Measurements from ENCODE around the gene MIEF1.

Gene MIEF1

DNA sequence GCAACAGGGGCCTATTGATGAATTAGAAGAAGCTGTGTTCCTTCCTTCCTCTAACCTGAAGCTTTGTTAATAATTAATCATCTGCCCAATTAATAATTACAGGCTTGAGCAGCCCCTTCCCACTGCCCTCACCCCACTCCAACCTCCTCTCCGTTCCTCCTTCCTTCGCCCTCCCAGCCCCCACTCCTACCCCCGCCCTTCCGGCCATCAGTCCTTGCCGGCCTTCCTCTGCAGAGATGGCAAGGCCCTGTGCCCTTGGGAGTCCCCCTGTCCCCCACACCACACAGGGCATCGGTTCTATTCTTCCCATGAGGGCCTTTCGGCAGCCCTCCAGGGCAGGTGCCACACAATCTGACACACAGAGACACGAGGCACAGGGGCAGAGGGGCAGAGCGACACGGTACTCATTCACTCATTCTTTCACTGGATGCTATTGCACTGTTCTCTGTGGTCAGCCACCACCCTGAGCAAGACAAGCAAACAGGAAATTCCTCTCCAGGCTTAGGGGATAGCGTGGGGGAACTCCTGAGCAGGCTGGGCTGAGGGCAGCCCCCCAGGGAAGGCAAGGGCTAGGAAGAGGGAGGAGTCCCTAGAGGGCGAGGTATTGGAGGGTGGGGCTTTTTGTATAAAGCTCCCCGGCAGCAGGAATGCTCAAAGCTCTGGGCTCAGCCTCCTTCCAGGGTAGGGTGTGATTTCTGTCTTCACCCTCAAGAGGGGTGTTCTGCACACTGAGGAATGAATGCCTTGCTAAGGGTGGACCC is 30.5 kb upstream of the MIEF1 start:
- Histone ChIP-seq H3K36me3 (ENCODE audit: insufficient read depth, low read length) (no peaks in the 10 kb centered on the region), H3K27me3 (ENCODE audit: insufficient read depth, low read length) (no peaks in the 10 kb centered on the region), H3K4me3 (ENCODE audit: low read length) (no peak overlapping the region), H3K9me3 (ENCODE audit: insufficient read depth, low read depth, low read length) (no peaks in the 10 kb centered on the region), H3K27ac (ENCODE audit: low read depth, low read length) (peak overlapping the region; percentile 4; the same call in 1 of the 2 replicates), H3K4me1 (ENCODE audit: insufficient read depth, low read length) (peaks cover 45% of the 10 kb centered on the region), H3K9ac (ENCODE audit: low read depth, low read length) (no peak overlapping the region)
- 36% methylated on average over 13 of the region's 13 CpGs for WGBS

- WGBS, result 73% methylated on average over 19 of the region's 19 CpGs
- H3K36me3 ChIP-seq (ENCODE audit: insufficient read depth, low read length), result no peaks in the 10 kb centered on the region
- H3K27ac ChIP-seq (ENCODE audit: low read depth, low read length), result no peak overlapping the region
- H3K9me3 ChIP-seq (ENCODE audit: insufficient read depth, low read depth, low read length), result no peaks in the 10 kb centered on the region
- no peaks in the 10 kb centered on the region for H3K27me3 ChIP-seq (ENCODE audit: insufficient read depth, low read length)
- H3K4me1 ChIP-seq (ENCODE audit: insufficient read depth, low read length), result peaks cover 45% of the 10 kb centered on the region
- H3K4me3 ChIP-seq (ENCODE audit: low read length), result no peak overlapping the region
- H3K9ac ChIP-seq (ENCODE audit: low read depth, low read length), result no peak overlapping the region
These were observed 29.2 kb upstream of the MIEF1 start for GRCh38 chr22:39472570-39473556.

- Histone ChIP-seq H3K9ac (ENCODE audit: low read depth, low read length) (no peak overlapping the region), H3K4me3 (ENCODE audit: low read length) (no peak overlapping the region), H3K27me3 (ENCODE audit: insufficient read depth, low read length) (no peaks in the 10 kb centered on the region), H3K36me3 (ENCODE audit: insufficient read depth, low read length) (no peaks in the 10 kb centered on the region), H3K9me3 (ENCODE audit: insufficient read depth, low read depth, low read length) (no peaks in the 10 kb centered on the region), H3K4me1 (ENCODE audit: insufficient read depth, low read length) (peaks cover 45% of the 10 kb centered on the region), H3K27ac (ENCODE audit: low read depth, low read length) (no peak overlapping the region)
- 94% methylated on average over 5 of the region's 5 CpGs for WGBS
These were observed 28.2 kb upstream of the MIEF1 start for GRCh38 chr22:39473851-39474250.

DNA sequence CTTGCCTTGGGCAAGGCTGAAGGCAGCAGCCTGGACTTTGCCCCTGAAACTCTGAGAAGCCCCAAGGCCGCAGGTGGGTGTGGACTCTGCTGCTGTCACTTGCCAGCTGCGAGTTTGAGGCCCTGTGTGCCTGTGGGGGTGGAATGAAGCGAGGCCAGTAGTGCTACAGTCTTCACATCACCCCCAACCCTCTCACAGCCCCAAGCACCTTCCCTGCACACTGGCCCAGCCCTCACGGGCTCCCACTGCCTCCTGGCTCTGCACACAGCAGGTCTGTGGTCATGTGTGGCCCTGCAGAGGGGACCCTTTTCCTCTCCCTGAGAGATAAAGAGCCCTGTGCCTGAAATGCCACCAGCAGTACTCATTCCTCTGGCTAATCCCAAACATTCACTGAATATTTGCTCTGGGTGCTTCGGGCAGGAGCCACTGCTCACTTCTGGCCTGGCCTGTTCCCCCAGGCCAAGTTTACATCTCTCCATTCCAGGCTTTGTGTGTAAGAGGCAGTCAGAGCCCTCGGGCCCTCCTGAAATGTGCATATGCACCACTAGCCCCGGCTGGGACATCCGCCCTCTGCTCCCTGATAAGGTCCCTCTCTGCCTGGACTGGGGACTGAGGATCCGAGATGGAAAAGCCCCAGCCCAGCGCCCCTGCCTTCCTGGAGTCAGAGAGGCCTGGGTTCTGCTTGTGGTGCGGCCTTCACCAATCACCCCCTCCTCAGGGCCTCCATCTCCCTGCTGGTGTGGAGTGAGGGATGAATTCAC is 27.6 kb upstream of the MIEF1 start:
- Histone ChIP-seq H3K9ac (ENCODE audit: low read depth, low read length) (no peak overlapping the region), H3K4me1 (ENCODE audit: insufficient read depth, low read length) (peaks cover 45% of the 10 kb centered on the region), H3K36me3 (ENCODE audit: insufficient read depth, low read length) (no peaks in the 10 kb centered on the region), H3K4me3 (ENCODE audit: low read length) (no peak overlapping the region), H3K9me3 (ENCODE audit: insufficient read depth, low read depth, low read length) (no peaks in the 10 kb centered on the region), H3K27ac (ENCODE audit: low read depth, low read length) (peak overlapping the region; percentile 48), H3K27me3 (ENCODE audit: insufficient read depth, low read length) (no peaks in the 10 kb centered on the region)
- WGBS, result 39% methylated on average over 9 of the region's 11 CpGs

DNA sequence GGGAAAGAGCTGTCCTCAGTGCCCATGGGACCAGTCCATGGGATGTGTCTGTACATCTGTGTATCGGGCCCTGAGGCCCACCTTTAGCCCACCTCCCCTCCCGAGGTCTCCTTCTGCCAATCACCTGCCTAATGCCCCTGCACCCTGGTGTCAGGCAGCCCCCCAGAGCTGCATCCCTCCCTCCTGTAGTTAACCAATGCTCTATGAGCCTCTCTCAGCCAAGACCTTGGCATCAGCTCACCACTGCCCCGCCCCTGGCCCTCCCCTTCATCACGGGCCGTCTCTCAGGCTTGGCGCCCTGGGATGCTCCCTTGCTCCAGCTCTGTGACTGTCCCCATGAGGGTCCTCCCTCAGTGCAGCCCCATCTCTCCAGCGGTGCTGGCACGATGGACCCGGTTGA is 26.8 kb upstream of the MIEF1 start:
- Histone ChIP-seq H3K9me3 (ENCODE audit: insufficient read depth, low read depth, low read length) (no peaks in the 10 kb centered on the region), H3K4me1 (ENCODE audit: insufficient read depth, low read length) (peaks cover 41% of the 10 kb centered on the region), H3K36me3 (ENCODE audit: insufficient read depth, low read length) (no peaks in the 10 kb centered on the region), H3K27me3 (ENCODE audit: insufficient read depth, low read length) (no peaks in the 10 kb centered on the region), H3K27ac (ENCODE audit: low read depth, low read length) (no peak overlapping the region), H3K9ac (ENCODE audit: low read depth, low read length) (no peak overlapping the region), H3K4me3 (ENCODE audit: low read length) (no peak overlapping the region)
- 80% methylated on average over 9 of the region's 9 CpGs for WGBS

GRCh38 chr22:39475902-39476301 is 26.2 kb upstream of the MIEF1 start:
- Histone ChIP-seq H3K27ac (ENCODE audit: low read depth, low read length) (no peak overlapping the region), H3K27me3 (ENCODE audit: insufficient read depth, low read length) (no peaks in the 10 kb centered on the region), H3K36me3 (ENCODE audit: insufficient read depth, low read length) (no peaks in the 10 kb centered on the region), H3K9ac (ENCODE audit: low read depth, low read length) (no peak overlapping the region), H3K4me3 (ENCODE audit: low read length) (no peak overlapping the region), H3K4me1 (ENCODE audit: insufficient read depth, low read length) (peaks cover 36% of the 10 kb centered on the region), H3K9me3 (ENCODE audit: insufficient read depth, low read depth, low read length) (no peaks in the 10 kb centered on the region)
- WGBS, result 74% methylated on average over 3 of the region's 3 CpGs

- Histone ChIP-seq H3K27ac (ENCODE audit: low read depth, low read length) (no peak overlapping the region), H3K36me3 (ENCODE audit: insufficient read depth, low read length) (no peaks in the 10 kb centered on the region), H3K4me3 (ENCODE audit: low read length) (no peak overlapping the region), H3K9ac (ENCODE audit: low read depth, low read length) (no peak overlapping the region), H3K9me3 (ENCODE audit: insufficient read depth, low read depth, low read length) (no peaks in the 10 kb centered on the region), H3K4me1 (ENCODE audit: insufficient read depth, low read length) (peaks cover 29% of the 10 kb centered on the region), H3K27me3 (ENCODE audit: insufficient read depth, low read length) (no peaks in the 10 kb centered on the region)
- WGBS, result 89% methylated on average over 13 of the region's 13 CpGs
These were observed 25.4 kb upstream of the MIEF1 start for GRCh38 chr22:39476664-39477063.

DNA sequence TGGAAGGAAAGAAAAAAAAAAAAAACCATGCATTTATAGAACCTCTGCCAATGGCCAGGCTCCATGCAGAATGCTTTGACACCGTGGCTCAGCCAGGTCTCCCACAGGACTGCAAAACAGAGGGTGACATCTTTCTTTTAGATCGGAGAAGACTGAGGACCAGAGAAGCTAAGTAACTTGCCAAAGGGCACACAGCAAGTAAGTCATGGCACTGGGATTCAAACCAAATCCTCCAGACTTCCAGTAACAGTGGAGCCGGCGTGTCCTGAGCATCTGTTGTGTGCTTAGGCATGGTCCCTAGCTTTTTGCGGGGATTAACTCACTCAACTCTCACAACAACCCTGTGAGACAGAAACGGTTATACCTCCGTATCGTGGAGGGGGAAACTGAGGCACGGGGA is 24.5 kb upstream of the MIEF1 start:
- Histone ChIP-seq H3K9ac (ENCODE audit: low read depth, low read length) (no peak overlapping the region), H3K4me1 (ENCODE audit: insufficient read depth, low read length) (peaks cover 21% of the 10 kb centered on the region), H3K4me3 (ENCODE audit: low read length) (no peak overlapping the region), H3K27me3 (ENCODE audit: insufficient read depth, low read length) (no peaks in the 10 kb centered on the region), H3K27ac (ENCODE audit: low read depth, low read length) (no peak overlapping the region), H3K36me3 (ENCODE audit: insufficient read depth, low read length) (no peaks in the 10 kb centered on the region), H3K9me3 (ENCODE audit: insufficient read depth, low read depth, low read length) (no peaks in the 10 kb centered on the region)
- WGBS, result 93% methylated on average over 9 of the region's 9 CpGs

GRCh38 chr22:39478441-39478850 is 23.6 kb upstream of the MIEF1 start:
- Histone ChIP-seq H3K4me3 (ENCODE audit: low read length) (no peak overlapping the region), H3K9me3 (ENCODE audit: insufficient read depth, low read depth, low read length) (no peaks in the 10 kb centered on the region), H3K36me3 (ENCODE audit: insufficient read depth, low read length) (no peaks in the 10 kb centered on the region), H3K9ac (ENCODE audit: low read depth, low read length) (no peak overlapping the region), H3K4me1 (ENCODE audit: insufficient read depth, low read length) (peaks cover 12% of the 10 kb centered on the region), H3K27ac (ENCODE audit: low read depth, low read length) (no peak overlapping the region), H3K27me3 (ENCODE audit: insufficient read depth, low read length) (no peaks in the 10 kb centered on the region)
- WGBS, result 47% methylated on average over 9 of the region's 9 CpGs

DNA sequence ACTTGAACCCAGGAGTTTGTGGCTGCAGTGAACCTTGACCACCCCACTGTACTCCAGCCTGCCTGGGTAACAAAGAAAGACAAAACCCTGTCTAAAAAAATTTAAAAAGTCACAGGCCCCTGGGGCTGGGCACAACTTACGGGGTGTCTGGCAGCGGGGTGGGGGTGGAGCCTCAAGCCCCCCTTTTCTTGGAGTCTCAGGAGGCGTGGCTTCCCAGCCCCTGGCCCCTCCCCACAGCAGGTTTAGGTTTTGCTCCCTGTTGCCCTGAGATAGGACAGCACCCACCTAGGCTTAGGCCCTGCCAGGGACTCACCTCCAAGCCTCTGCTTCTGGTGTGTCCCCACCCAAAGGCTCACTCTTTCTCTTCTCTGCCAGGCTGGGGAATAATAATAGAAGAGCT is 22.8 kb upstream of the MIEF1 start:
- H3K4me1 ChIP-seq (ENCODE audit: insufficient read depth, low read length), result peaks cover 10% of the 10 kb centered on the region
- no peak overlapping the region for H3K27ac ChIP-seq (ENCODE audit: low read depth, low read length)
- H3K27me3 ChIP-seq (ENCODE audit: insufficient read depth, low read length), result no peaks in the 10 kb centered on the region
- H3K36me3 ChIP-seq (ENCODE audit: insufficient read depth, low read length), result no peaks in the 10 kb centered on the region
- H3K9ac ChIP-seq (ENCODE audit: low read depth, low read length), result no peak overlapping the region
- no peak overlapping the region for H3K4me3 ChIP-seq (ENCODE audit: low read length)
- no peaks in the 10 kb centered on the region for H3K9me3 ChIP-seq (ENCODE audit: insufficient read depth, low read depth, low read length)
- 76% methylated on average over 3 of the region's 3 CpGs for WGBS

DNA sequence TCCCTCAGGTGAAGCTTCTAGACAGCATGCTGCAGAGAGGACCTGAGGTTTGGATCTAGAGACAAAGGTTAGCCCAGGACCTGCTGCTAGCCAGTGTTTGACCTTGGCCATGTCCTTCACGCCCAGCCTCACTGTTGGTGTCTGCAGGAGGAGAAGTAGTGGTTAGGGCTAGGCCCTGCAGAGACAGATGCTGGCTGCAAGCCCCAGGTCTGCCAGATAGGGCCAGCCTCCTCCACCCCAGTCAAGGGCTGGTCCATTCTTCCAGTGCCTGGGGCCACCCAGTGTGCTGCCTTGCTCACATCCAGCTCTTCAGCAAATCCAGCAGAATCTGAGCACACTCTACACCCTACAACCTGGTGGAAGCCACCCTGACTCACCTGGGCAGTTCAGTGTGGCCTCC is 21.5 kb upstream of the MIEF1 start:
- H3K27ac ChIP-seq (ENCODE audit: low read depth, low read length), result no peak overlapping the region
- H3K36me3 ChIP-seq (ENCODE audit: insufficient read depth, low read length), result no peaks in the 10 kb centered on the region
- WGBS, result 96% methylated on average over 1 of the region's 1 CpG
- H3K27me3 ChIP-seq (ENCODE audit: insufficient read depth, low read length), result no peaks in the 10 kb centered on the region
- H3K4me1 ChIP-seq (ENCODE audit: insufficient read depth, low read length), result no peaks in the 10 kb centered on the region
- H3K9ac ChIP-seq (ENCODE audit: low read depth, low read length), result no peak overlapping the region
- H3K4me3 ChIP-seq (ENCODE audit: low read length), result no peak overlapping the region
- no peaks in the 10 kb centered on the region for H3K9me3 ChIP-seq (ENCODE audit: insufficient read depth, low read depth, low read length)

All from HUES64 (cell line).